GM12878 (cell line): Measurements from ENCODE around the gene ACKR2. TPM values are rescaled to one million over a fixed set of nuclear protein-coding genes. Genes with fewer than 3 reads are reported as not detected.

Experiments
- ATAC-seq: fragments of 200-7000 bp; cut with Tn5 transposase; 3 replicates; pipeline ENCODE4 v1.9.1; 2020; ENCODE audit warnings: mild to moderate bottlenecking, moderate library complexity
- BruUV-seq: library from RNA; stranded (reverse); fragments of 400-500 nt; replicated peaks from 2 replicates; lab custom pipeline; 2021; lab: Mats Ljungman, UMichigan
- CTCF ChIA-PET: fragments of 300-600 bp; sonication (Branson Sonifier 250); formaldehyde crosslinking; extraction: SDS; loops from one replicate; lab custom pipeline; 2021; ENCODE audit warnings: inconsistent platforms; lab: Yijun Ruan, JAX
- POLR2A ChIA-PET: fragments of 350-600 bp; formaldehyde crosslinking; extraction: SDS; loops from one replicate; lab custom pipeline; 2021; ENCODE audit warnings: inconsistent platforms; lab: Charles Lee
- RAD21 ChIA-PET: fragments of 300-600 bp; sonication (Branson Sonifier 250); formaldehyde crosslinking; loops from one replicate; lab custom pipeline; 2023; ENCODE audit warnings: antibody characterized with exemption; ENCODE audit not compliant: unreplicated experiment; lab: Charles Lee
- SMC1A ChIA-PET: fragments of 300-600 bp; sonication (Branson Sonifier 250); formaldehyde crosslinking; loops from one replicate; lab custom pipeline; 2023; ENCODE audit not compliant: unreplicated experiment, uncharacterized antibody; lab: Charles Lee
- DNase-seq: peaks from one replicate; pipeline ENCODE4 v3.0.0-alpha.2; 2011; ENCODE audit warnings: low read depth, low spot score
- FAIRE-seq: peaks from 3 replicates; lab custom pipeline; 2011; peaks lifted over from hg19 to GRCh38; lab: Jason Lieb, UNC
- H2AFZ ChIP-seq: 2 replicates; pipeline ENCODE4 v1.6.0; 2011; ENCODE audit warnings: low read depth, low read length, control low read depth; ENCODE audit not compliant: control insufficient read depth
- H3K27ac ChIP-seq: 2 replicates; pipeline ENCODE4 v1.5.1; 2011; ENCODE audit warnings: control low read depth; ENCODE audit not compliant: control insufficient read depth, insufficient read depth
- H3K27me3 ChIP-seq, 2 experiments: replicated peaks in 1 of 2; 2 replicates each; pipeline versions ENCODE4 v1.6.0 to v1.6.1; 2011; ENCODE audit warnings: low read length in 1 of 2; ENCODE audit not compliant: control insufficient read depth in 2 of 2, insufficient read depth in 2 of 2
- H3K36me3 ChIP-seq, 2 experiments: 2 replicates each; pipeline ENCODE4 v1.5.1; 2011; ENCODE audit warnings: low read length in 1 of 2; ENCODE audit not compliant: control insufficient read depth in 2 of 2, insufficient read depth in 2 of 2
- H3K4me1 ChIP-seq: 2 replicates; pipeline ENCODE4 v1.6.1; 2011; ENCODE audit warnings: mild to moderate bottlenecking, low read length, moderate library complexity, mixed read lengths; ENCODE audit not compliant: control insufficient read depth, insufficient read depth
- H3K4me2 ChIP-seq: 2 replicates; pipeline ENCODE4 v1.6.0; 2011; ENCODE audit warnings: control low read depth; ENCODE audit not compliant: control insufficient read depth, insufficient read depth
- H3K4me3 ChIP-seq: fragments of 200-600 bp; sonication (generic); 2 replicates; pipeline ENCODE4 v1.5.1; 2016
- H3K79me2 ChIP-seq: 2 replicates; pipeline ENCODE4 v1.6.0; 2011; ENCODE audit warnings: low read length; ENCODE audit not compliant: control insufficient read depth, insufficient read depth
- H3K9ac ChIP-seq: 2 replicates; pipeline ENCODE4 v1.8.0; 2011; ENCODE audit warnings: low read length, control low read depth, mixed read lengths; ENCODE audit not compliant: control insufficient read depth, insufficient read depth
- H3K9me3 ChIP-seq: replicated peaks from 3 replicates; pipeline ENCODE4 v1.5.1; 2011; ENCODE audit warnings: mild to moderate bottlenecking, low read length; ENCODE audit not compliant: control insufficient read depth, insufficient read depth
- H4K20me1 ChIP-seq: 2 replicates; pipeline ENCODE4 v1.6.0; 2011; ENCODE audit not compliant: control insufficient read depth, insufficient read depth
- CEBPZ ChIP-seq: fragments of 150-350 bp; IDR thresholded peaks from 2 replicates; pipeline ENCODE4 v1.6.1; 2016; ENCODE audit warnings: low read depth, low read length
- MTA3 ChIP-seq: IDR thresholded peaks from 2 replicates; pipeline ENCODE4 v1.6.1; 2012; ENCODE audit warnings: low read length, inconsistent platforms, borderline replicate concordance
- SP1 ChIP-seq: IDR thresholded peaks from one replicate; pipeline ENCODE4 v1.6.1; 2011; ENCODE audit warnings: low read depth, low read length
- SPI1 ChIP-seq: IDR thresholded peaks from 2 replicates; pipeline ENCODE4 v1.6.1; 2011; ENCODE audit warnings: low read depth, mild to moderate bottlenecking, low read length, moderate library complexity, borderline replicate concordance; ENCODE audit not compliant: insufficient read depth
- SREBF2 ChIP-seq: IDR thresholded peaks from 2 replicates; pipeline ENCODE4 v1.6.1; 2012; ENCODE audit warnings: mild to moderate bottlenecking, low read length
- YBX1 ChIP-seq: fragments of 450-650 bp; IDR thresholded peaks from 2 replicates; pipeline ENCODE4 v1.6.1; 2016; ENCODE audit warnings: antibody characterized with exemption
- ZNF384 ChIP-seq: IDR thresholded peaks from 2 replicates; pipeline ENCODE4 v1.6.1; 2012; ENCODE audit warnings: low read depth, mild to moderate bottlenecking, low read length, improper control_type of control experiment, borderline replicate concordance
- ZNF592 ChIP-seq: fragments of 450-650 bp; IDR thresholded peaks from 2 replicates; pipeline ENCODE4 v1.6.1; 2017; ENCODE audit warnings: mild to moderate bottlenecking, moderate library complexity
- WGBS: methylation state at CpG from one replicate; pipeline ENCODE4 v1.1.6; 2016; ENCODE audit warnings: low lambda C conversion rate; ENCODE audit not compliant: insufficient replicate concordance, insufficient coverage; ENCODE audit errors: missing lambda C conversion rate; 5-methylcytosine and 5-hydroxymethylcytosine counted together
- in situ Hi-C: fragments of 300-500 bp; cut with MboI; formaldehyde crosslinking; loops from 9 replicates; pipeline ENCODE4 v1.14.3; 2018; ENCODE audit warnings: mixed read lengths
- intact Hi-C: fragments of 100-400 bp; cut with micrococcal nuclease; formaldehyde crosslinking; loops from one replicate; pipeline ENCODE4 v1.14.2; 2022; ENCODE audit not compliant: unreplicated experiment
- polyA plus RNA-seq, 11 experiments: library from polyadenylated mRNA; depleted of rRNA in 4 of 11; unstranded in 6 of 11; stranded (reverse) in 5 of 11; fragments of >200 nt; fragmentation: Nextera tagmentation in 4 of 11; fragmentation: Illumina TruSeq in 1 of 11; extraction: Ambion mirVana in 4 of 11; extraction: Trizol in 1 of 11; gene quantifications; 1 replicate in 1 of 11; 2 replicates in 10 of 11; pipeline versions ENCODE4 v1.2.1 to v1.2.3, GENCODE V29; 2011 to 2016; ENCODE audit warnings: inconsistent platforms in 2 of 11, missing spikeins in 2 of 11, low read depth in 1 of 11
- total RNA-seq, 4 experiments: library from RNA; depleted of rRNA in 3 of 4; stranded (reverse); fragments of >200 nt in 3 of 4; fragmentation: Illumina TruSeq in 1 of 4; extraction: Trizol in 1 of 4; gene quantifications; 2 replicates each; pipeline versions ENCODE4 v1.2.1 to v1.2.3, GENCODE V29; 2013 to 2021

ACKR2 gene
- total and polyA plus RNA-seq, 10 of the 15 experiments (the other 5 are each of a cell fraction or from before 2014, with no cell fraction given) = 0.05 to 0.91 (median 0.23) TPM; not detected in 2

- POLR2A ChIA-PET = no interaction called here
- no peaks in the 10 kb centered on the region for H3K79me2 ChIP-seq
- no peak for DNase-seq
- H3K4me2 ChIP-seq = no peak overlapping the region
- WGBS = 100% methylated on average over 1 of the region's 1 CpG
- no peaks in the 10 kb centered on the region for H3K36me3 ChIP-seq
- RAD21 ChIA-PET = no interaction called here
- no peaks in the 10 kb centered on the region for H3K9me3 ChIP-seq
- H3K27me3 ChIP-seq = no peaks in the 10 kb centered on the region
- no peak overlapping the region for H2AFZ ChIP-seq
- intact Hi-C loops = no loop called here
- CTCF ChIA-PET = interaction anchor here (0.6 to 1.7 kb wide), 4 partner anchors 9 to 189 kb away, joined by 4 to 5 read pairs (median 4); partner anchors contain the start of gene SEC22C
- ATAC-seq = no peak
- H4K20me1 ChIP-seq = no peaks in the 10 kb centered on the region
- H3K4me3 ChIP-seq = no peak overlapping the region
- BruUV-seq = no TSS peak
- TF ChIP-seq ZNF384 (no peak), SPI1 (no peak), ZNF592 (no peak), MTA3 (no peak), YBX1 (no peak), CEBPZ (no peak), SP1 (no peak), SREBF2 (no peak)
- FAIRE-seq = no peak
- H3K27ac ChIP-seq = no peak overlapping the region
- in situ Hi-C loops = no loop called here
- no peak overlapping the region for H3K9ac ChIP-seq
- H3K4me1 ChIP-seq = peaks cover 5% of the 10 kb centered on the region; the same call in 1 of the 2 replicates
- SMC1A ChIA-PET = no interaction called here
Observed at GRCh38 chr3:42771271-42771670, 38.0 kb upstream of the ACKR2 start.
